ENCODE measurements around the gene RANBP3L.
"Not testable (repeated sequence)": the region's sequence is repeated elsewhere in the genome, so short reads cannot be mapped to it uniquely, and the experiment has no call there.

RANBP3L gene

DNA sequence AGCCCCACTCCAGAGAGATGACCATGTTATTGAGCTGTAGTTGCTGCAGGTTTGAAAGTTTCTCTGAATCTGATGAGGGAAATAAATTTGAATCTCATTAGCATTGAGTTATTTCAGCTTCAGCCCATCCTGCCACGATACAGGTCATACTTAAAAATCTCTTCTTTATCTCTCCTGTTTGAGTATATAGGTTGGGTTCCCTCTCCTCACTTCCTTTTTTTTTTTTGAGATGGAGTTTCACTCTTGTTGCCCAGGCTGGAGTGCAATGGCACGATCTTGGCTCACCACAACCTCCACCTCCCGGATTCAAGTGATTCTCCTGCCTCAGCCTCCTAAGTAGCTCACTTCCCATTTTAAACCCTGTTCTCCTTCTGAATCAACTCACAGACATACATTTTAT lies 17.9 kb downstream of the RANBP3L start:
- not testable (repeated sequence) for DNase-seq

DNA sequence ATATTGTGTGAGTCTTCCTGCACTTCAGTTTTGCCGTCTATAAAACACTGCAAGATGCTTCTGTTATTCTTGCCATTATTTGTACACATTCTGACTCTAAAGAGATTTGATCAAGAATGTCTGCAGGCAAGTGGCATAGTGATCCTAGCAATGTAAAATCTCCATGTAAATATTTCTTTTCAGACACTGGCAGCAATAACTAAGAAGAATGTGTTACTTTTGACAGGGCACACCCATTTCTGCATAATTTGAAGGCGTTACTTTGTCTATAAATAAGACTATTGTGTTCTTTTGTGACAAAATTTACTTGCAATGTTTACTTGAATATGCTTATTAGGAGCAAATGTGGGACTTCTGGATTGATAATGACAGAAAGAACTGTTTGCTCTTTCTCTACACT lies 20.1 kb downstream of the RANBP3L start:
- no peak for DNase-seq

DNA sequence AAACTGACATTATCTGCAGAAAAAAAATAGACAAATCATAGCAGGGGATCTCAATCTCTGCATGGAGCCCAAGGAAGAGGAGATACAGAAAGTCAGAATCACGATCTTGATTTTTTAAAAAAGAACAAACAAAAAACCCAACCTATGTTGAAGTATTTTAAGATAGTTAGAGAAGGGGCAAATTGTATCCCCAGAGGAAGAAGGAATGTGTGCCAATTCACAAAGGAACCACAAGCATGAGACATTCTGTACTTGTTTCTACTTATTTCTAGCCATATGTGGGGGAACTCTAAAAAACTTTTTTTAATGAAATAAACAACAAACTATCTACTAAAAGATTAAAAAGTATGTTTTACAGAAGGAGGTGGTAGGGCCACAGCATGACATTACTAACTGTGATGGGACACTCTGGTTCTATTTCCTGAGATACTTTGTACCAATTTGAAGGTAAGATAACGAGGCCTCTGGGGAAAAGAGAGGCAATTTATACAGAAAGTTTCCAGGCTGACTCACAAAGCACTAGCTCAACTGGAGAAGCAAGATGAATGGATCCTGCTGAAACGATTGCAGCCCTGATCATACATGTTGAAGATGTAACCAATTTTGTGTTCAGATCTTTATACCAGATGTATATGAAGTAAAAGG lies 22.5 kb downstream of the RANBP3L start:
- DNase-seq = no peak

DNA sequence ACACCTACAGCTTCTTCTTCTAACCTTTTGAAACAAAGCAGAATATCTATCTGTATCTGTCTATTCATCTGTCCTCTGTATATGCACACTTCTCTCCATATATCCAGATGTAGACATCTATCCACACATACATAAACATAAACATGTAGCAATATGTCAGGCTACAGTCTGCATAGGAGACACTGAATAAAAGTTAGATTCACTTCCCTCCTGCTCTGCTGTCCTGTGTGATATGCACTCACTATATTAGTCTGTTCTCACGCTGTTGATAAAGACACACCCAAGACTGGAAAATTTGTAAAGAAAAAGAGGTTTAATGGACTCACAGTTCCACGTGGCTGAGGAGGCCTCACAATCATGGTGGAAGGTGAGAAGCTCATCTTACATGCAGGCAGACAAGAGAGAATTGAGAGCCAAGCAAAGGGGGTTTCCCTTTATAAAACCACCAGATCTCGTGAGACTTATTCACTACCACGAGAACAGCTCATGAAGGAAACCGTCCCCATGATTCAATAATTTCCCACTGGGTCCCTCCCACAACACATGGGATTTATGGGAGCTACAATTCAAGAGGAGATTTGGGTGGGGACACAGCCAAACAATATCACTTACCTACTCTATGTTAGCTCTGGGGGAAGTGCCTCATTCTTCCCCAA lies 24.1 kb downstream of the RANBP3L start:
- no peak for DNase-seq

DNA sequence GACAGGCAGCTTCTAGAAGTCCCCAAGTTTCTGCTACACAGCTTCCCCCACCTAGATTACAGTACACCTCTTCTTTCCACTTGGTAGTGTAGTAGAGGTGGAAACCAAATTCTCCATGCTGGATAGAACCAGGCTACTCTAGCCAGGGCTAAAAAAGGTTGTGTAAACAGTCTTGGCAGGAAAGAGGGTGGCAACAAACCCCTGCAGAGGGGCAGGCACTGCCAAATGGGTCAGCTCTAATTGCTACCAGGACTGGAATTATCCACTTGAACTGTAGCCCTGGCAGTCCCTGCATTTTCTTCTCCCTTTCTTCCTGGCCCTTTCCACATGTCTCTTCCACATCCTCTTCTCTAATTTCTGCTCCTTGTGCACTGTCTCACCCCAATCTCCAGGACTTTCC lies 24.8 kb downstream of the RANBP3L start:
- DNase-seq = no peak

DNA sequence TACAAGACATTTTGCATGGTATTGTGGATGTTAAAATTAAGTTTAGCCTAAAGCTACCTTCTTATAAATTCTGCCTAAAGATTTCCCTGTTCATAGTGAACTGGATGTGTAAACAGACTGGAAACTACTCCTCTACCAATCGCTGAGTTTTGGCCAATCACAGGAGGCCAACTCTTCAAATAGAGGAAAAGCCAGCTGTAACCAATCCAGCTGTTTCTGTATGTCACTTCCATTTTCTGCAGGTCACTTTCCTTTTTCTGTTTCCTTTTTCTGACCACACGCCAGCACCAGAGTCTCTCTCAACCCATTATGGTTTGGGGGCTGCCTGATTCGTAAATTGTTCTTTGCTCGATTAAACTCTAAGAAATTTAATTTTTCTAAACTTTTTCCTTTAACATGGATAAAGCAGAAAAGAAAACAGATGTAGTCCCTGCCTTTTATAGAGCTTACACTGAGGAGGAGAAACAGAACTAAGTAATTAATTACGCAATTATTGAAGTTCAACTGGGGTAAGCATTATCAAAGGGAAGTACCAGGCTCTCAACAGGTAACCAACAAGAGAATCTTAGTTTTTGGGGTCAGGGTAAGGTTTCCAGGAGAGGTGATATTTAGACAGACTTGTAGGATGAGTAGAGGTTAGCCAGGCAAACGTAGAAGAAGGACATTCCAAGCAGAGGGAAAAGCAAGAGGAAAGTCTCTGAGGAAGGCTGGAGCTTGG lies 27.7 kb downstream of the RANBP3L start:
- no peak for DNase-seq

DNA sequence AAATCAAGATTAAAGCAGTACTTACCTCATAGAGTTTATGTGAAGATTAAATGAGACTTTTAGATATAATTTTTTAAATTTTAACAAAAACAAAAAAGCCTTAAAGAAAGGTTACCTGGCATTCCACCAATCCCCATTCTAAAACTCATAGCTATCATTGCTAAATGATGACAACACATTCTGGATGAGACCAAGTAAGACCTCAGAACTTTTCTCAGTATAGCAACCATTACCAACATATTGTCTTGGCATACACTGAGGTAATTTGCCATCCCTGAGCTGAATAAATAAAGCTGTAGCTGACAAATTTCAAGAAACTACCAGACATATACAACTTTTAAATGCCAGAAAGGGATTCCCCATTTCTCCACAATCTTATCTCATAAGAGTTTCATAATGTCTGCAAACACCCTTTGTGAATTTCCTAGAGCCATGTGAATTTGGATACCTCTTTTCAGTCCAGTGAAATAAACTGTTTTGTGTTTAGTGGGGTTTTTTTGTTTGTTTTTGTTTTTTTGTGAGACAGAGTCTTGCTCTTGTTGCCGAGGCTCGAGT lies 29.5 kb downstream of the RANBP3L start:
- DNase-seq = no peak

DNA sequence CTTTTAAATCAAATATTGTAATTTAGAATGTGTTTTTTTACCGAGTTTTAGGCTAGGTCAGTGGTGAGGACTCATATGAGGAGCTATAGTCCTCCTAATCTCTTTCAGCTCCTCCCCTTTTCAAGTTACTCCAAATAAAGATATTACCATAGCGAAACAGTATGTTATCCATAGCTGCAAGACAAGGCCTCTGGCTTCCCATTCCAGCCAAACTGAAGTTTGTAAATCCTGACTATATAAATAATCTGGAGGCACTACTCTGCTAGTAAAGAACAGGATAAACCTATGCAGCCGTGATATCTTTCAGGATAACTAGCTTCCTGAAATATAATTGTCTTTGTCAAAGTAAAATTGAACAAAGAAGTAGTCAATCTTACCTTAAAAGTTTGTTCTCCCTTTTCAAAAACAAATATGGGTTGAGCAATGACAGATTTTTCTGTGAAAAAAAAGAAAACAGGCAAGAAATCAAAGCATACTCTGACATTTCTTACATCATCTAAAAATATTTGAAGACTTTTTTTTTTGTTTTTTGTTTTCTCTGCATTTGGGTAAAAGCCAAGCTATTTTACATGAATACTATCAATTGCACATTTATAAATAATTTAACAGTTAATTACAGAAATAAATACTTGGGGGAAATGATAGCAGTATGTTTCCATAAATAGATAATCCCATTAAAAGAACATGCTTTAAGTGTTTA lies 30.7 kb downstream of the RANBP3L start:
- no peak for DNase-seq

DNA sequence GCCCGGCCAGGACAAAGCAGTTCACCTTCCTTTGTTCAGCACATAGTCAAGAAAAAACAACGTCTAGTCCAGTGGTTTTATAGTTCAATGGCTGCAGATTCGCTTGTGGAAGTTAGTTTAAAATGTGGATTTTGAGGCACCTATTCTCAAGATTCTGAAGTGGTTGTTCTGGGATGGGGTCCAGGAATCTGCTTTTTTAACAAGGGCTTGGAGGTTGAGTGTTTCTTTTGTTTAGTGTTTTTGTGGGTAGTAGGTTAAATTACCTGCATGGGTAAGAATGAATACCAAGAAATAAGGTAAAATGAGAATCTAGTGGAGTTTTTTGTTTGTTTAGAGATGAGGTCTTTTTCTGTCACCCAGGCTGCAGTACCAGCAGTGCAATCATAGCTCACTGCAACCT lies 31.5 kb downstream of the RANBP3L start:
- DNase-seq = no peak

DNA sequence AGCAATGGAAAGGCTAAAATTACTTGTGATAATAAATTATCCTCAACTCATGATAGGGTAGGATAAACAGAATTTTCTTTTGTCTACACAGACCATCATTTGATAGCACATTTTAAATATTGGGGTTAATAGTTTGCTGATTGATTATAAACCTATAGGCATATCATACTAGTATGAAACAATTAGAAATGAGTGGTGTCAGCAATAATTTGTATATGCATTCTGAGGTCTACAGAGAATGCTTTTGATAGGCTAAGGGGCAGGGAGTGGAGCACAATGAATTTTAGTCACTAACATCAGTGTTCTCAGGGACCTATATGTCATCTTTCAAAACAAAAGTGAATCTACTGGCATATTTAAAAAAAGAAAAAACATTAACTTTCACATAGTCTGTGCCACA lies 32.2 kb downstream of the RANBP3L start:
- no peak for DNase-seq

DNA sequence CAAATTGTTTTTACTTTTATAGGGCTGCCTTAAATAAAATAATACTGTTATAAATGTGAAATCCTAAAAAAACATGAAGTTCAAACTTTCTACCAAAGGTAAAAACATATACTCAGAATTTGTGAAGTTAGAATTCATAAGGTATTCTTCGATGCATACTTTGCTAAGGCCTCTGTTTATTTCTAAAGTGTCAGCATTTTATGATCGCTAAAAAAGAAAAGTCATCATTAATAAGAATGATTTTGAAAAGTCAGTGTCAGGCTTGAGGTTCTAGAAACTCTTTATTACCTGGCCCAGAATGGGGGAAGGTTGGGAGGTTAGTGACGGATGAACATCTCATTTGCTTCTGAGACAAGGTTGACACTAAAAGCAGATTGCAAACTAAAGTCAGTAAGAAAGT lies 33.8 kb downstream of the RANBP3L start:
- DNase-seq = no peak

DNA sequence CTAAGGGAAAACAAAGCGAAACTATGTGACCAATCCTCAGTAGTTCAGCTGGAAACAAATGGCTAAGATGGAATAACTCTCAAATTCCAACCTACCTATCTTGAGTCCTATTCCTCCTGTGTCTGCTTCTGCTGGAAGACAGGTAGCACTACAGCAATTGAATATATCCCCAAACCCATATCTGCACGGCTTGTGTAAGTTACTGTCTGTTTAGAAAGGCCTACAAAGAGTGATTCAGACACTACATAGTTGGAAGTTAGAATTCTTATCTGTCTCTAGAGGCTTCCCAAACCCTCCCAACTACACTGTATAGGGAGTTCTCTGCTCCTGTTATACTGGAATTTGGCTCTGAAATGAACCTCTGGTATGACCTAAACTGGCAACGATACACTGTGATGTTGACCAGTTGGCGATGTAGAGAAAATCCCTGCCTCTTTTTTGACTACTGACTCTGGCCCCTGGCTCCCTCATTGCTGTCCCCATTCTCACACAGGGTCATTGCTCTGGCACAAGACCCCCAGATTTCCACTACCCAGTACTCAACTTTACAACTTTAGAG lies 37.4 kb downstream of the RANBP3L start:
- no peak for DNase-seq

DNA sequence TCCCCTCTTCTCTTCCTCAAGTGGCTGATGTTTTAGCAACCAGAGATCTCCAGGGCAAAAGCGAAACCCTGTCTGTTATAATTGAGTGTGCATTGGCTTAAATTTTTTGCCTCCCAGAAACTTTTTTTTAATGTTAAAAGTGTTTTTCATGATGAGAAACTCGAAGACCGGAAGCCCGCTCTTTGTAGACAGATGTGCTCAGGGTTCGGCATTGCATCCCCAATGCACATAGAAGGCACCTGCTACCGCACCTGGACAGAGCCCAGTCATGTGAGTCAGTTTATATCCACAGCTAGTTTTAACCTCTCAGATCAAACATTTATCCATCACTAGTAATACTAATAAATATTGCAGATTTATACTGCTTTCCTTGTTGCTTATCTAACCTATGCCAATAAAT lies 40.5 kb downstream of the RANBP3L start:
- no peak for DNase-seq

DNA sequence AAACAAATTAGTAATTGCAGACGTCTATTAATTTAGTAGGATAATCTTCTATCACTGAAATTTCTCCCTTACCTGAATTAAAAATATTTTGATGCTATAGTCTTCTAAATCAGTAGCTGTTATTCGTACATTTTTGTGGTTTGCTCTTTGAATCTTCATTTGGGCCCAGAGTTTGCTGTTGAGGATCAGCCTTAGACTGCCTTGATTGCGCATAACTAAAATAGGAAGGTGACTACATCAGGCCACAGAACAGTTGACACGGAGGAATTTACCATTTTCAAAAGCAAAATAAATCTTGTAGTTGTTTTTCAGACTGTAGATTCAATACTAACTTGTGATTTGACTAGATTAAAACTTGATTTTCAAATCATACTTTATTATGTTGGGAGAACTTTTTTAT lies 48.1 kb downstream of the RANBP3L start:
- DNase-seq = no peak

DNA sequence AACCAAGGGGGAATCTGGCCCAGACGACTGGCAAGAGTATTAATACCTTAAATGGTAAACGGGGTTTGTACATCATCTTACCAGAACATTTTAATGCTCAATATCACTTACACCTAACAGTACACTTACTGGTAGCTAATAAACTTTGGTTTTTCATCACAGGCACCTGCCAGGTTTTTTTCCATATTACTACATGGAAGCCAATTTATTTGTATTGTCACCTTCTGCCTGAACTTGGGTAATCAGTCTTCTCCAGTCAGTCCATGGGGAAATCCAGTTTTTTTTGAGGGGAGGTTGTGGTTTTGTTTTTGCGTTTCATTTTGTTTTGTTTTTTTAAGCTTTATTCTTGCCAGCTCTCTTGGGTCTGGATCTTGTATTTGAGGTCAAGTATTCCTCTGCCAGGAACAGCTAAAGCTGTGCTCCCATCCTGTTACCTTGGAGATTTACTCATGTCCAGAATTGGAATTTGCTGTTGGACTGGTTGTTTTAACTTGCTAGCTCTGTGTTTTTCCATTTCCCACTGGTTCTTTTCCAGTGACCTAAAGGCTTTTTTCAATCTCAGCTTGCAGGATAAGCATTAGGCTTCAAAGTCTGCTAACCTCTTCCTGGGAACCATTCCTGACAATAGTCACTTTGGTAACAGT lies 48.9 kb downstream of the RANBP3L start:
- no peak for DNase-seq

DNA sequence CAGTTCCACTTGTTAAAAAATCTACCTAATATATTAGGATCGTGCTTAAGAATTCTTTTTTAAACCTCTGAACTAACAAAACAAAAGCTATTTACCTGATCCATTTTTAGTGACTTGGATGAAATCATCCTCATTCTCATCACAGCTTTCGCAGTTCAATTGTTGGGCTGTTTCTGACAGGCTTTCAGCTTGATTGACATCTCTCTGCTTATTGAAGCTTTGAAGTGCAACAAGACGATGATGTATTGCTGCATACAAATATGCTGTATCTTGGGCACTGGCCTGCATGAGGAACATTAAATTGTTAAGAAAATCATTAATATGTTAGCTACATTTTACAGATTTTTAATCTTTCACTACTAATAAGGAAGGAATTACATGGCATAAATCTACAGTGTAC lies 50.5 kb downstream of the RANBP3L start:
- no peak for DNase-seq

DNA sequence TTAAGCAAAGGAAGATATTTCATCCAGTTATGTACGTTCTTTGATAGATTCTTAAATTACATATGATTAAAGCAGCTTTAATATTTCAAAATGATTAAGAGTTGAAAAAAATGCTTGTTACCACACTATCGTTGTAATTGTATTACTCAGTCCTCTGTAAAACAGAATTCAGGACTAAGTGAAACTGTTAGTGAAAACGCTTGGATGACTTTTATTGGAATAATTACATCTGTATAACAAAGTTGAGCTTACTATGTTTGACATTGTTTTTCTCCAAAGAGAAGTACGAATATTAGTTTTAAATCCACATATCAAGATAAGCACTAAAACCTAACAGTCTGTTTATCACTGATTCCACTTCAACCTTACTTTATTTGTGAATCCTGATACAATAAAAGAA lies 51.3 kb downstream of the RANBP3L start:
- DNase-seq = no peak

DNA sequence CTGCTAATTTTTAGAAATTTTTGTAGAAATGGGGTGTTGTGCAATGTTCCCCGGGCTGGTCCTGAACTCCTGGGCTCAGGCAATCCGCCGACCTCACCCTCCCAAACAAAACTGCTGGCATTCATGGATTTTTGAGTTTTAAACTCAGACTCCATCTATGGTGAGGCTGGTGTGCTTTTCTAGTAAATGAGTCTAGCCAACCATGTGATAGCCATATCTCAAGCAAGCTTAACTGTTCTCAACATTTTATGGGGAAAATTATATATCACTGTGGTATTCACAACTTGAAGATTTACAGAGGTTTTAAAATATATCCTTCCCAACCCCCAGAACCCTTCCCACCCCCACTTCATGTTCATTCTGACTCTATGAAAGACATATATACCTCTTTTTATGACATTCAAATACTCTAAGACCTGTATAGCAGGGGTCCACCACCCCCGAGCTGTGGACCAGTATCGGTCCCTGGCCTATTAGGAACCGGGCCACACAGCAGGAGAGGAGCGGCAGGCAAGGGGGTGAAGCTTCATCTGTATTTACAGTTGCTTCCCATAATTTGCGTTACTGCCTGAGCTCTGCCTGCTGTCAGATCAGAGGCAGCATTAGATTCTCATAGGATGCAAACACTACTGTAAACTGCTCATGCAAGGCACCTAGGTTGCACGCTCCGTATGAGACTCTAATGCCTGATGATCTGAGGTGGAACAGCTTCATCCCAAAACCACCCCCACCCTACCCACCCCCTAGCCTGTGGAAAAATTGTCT lies 55.5 kb downstream of the RANBP3L start:
- DNase-seq = no peak

DNA sequence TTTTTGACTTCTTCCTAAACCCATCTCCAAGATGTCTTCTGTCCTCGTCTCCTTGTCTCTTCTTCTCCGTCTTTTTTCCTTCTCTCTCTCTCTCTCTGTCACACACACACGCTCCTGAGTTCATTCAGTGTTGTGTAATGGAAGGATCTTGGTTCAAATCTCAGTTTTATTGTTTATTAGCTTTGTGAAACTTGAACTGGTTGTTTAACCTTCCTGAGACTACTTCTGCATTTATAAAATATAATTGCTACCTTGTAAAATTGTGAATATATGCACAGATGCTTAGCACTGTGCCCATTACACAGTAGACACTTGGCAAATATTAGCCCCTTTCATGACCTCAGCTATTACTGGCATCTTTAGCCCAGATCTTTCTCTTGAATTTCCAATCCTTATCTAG lies 57.6 kb downstream of the RANBP3L start:
- no peak for DNase-seq

DNA sequence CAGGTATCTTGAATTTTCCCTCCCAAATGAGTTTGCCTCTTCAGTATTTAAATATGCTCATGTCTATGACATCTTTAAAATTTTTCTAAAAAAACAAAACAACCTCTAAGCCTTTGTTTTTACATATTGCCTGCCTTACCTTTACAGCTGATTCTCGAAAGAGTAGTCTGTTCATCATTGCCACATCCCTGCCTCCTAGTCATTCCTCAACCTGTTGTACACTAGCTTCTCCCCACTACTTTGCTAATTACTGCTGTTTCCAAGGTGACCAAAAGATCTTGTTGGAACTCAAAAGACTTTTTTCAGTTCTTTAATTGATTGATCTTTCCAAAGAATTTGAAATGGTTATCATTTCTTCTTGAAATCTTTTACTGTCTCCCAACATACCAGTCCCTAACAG lies 58.0 kb downstream of the RANBP3L start:
- DNase-seq = no peak

DNA sequence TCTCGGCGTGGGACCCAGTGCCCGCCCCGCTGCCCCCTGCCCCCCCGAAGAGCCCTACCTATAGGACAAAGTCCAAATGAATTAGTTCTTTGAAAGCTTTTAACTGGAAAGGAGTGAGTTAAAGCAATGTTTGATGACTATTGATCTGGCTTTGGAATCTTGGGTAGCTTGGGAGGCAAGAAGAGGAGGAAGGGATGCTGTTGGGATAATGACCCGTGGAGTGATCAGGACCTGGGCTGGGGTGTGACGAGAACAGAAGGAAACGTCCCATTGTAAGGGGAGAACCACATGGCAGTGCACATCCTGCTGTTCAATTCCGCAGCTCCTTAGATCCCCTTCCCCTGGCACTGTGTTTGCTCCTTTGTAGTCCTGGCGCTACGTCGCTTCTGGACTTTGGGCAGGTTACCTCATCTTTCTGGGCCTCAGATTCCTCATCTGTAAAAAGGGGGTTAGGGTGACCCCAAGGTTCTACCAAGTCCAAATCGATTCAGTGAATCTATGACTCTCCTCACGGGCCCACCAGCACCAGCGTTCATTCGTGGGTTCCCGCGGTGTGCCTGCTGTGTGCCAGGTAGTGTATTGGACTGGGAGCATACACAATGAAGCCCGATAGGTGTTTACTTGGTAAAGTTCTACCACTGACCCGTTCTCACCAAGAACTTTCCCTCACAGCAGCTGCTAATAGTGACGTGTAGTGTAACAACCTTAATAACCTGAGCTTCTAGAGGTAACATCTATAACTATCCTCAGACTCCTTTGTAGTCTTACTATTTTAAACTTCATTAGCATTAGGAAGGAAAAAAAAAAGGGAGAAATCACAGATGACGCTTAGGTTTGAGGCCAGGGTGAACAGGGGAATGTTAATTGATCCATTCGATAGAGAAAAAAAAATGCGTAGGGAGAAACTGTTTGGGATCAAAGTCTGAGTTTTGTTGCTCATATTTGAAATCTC lies 58.9 kb downstream of the RANBP3L start:
- DNase-seq = no peak
